Measurements from ENCODE around the gene ROR1. TPM values are rescaled to one million over a fixed set of nuclear protein-coding genes. Genes with fewer than 3 reads are reported as not detected.

Gene ROR1
- total and polyA plus RNA-seq, 2 of the 4 experiments (the other 2 are of a cell fraction) = 4.4 to 10.0 TPM

DNA sequence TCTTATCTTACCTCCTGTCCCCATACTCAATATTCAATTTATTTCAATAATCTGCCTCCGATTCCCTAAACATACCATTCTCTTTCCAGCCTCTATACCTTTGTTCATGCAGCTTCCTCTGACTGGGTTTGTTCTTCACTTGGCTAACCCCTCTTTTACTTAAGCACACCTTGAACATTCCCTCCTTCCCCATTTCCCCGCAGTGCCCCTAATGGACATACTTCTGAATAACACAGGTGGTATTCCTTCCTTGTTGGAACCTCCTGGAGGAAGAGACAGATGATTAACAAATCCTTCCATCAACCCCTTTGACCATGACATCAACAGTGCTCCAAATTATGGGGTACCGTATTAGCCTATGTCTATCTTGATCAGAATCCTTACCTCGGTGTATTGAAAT lies 239.6 kb downstream of the ROR1 start:
- no peak overlapping the region for H2BK120ac ChIP-seq (ENCODE audit: low read depth, low read length)
- H3K9me3 ChIP-seq (ENCODE audit: control insufficient read depth, insufficient read depth, low read length) = no peaks in the 10 kb centered on the region
- DNase-seq (no peak), ATAC-seq (ENCODE audit: low read depth) (no peak)
- dilution Hi-C loops (cut with HindIII; ENCODE audit: low sequenced_read_pairs, unreplicated experiment) = no loop called here
- no peaks in the 10 kb centered on the region for H3K4me1 ChIP-seq (ENCODE audit: control insufficient read depth, insufficient read depth, low read length)
- no peak overlapping the region for H2AK9ac ChIP-seq (replicated peaks; ENCODE audit: low read depth, low read length, poor library complexity)
- H2AK5ac ChIP-seq (ENCODE audit: low read depth, low read length) = no peak overlapping the region
- no peaks in the 10 kb centered on the region for H4K20me1 ChIP-seq (ENCODE audit: insufficient read depth, low read length)
- no peak overlapping the region for H3K18ac ChIP-seq (ENCODE audit: low read depth, low read length)
- no peak overlapping the region for H3K9ac ChIP-seq (ENCODE audit: low read depth, low read length)
- 50 to 100% methylated on average over 1 of the region's 4 CpGs for WGBS, 2 experiments (ENCODE audit: extremely low coverage in 2 of 2, insufficient read length in 1 of 2)
- no peaks in the 10 kb centered on the region for H3K36me3 ChIP-seq (ENCODE audit: control insufficient read depth, insufficient read depth, low read length)
- no peak overlapping the region for H3K4me2 ChIP-seq (ENCODE audit: low read depth, low read length)
- H3K27me3 ChIP-seq (ENCODE audit: control insufficient read depth, insufficient read depth, low read length) = no peaks in the 10 kb centered on the region
- no peak overlapping the region for H4K5ac ChIP-seq (ENCODE audit: low read depth, low read length)
- no peak overlapping the region for H3K14ac ChIP-seq (replicated peaks; ENCODE audit: low read depth, low read length)
- no peak overlapping the region for H3K27ac ChIP-seq (ENCODE audit: insufficient read depth, low read length)
- in situ Hi-C loops (cut with MboI; ENCODE audit: low sequenced_read_pairs) = no loop called here
- BruUV-seq (replicated peaks) = no TSS peak
- intact Hi-C loops (cut with micrococcal nuclease) = no loop called here
- no peak overlapping the region for H3K56ac ChIP-seq (ENCODE audit: extremely low read depth, insufficient read depth, low read length)
- no peak overlapping the region for H4K91ac ChIP-seq (ENCODE audit: insufficient read depth, low read depth, low read length)
- no peak overlapping the region for H3K23ac ChIP-seq (ENCODE audit: low read depth, low read length)
- H2AFZ ChIP-seq (replicated peaks; ENCODE audit: low read length, poor library complexity) = no peak overlapping the region
- TF ChIP-seq BHLHE40 (IDR thresholded peaks at IDR 0.05; ENCODE audit: low read depth, low read length) (no peak), SMC3 (IDR thresholded peaks at IDR 0.05; ENCODE audit: low read depth, low read length) (no peak), RFX5 (IDR thresholded peaks at IDR 0.05; ENCODE audit: low read depth, low read length) (no peak), MAFK (IDR thresholded peaks at IDR 0.05; ENCODE audit: low read depth, low read length) (no peak), FOS (IDR thresholded peaks at IDR 0.05; ENCODE audit: low read depth, low read length) (no peak), CHD1 (IDR thresholded peaks at IDR 0.05; ENCODE audit: low read depth, low read length) (no peak), RCOR1 (IDR thresholded peaks at IDR 0.05; ENCODE audit: insufficient replicate concordance, low read length) (no peak), MXI1 (IDR thresholded peaks at IDR 0.05; ENCODE audit: borderline replicate concordance, low read depth, low read length) (no peak), NFE2L2 (IDR thresholded peaks at IDR 0.05; ENCODE audit: low read depth, low read length) (no peak)
- TF ChIP-seq, protein P1, sequence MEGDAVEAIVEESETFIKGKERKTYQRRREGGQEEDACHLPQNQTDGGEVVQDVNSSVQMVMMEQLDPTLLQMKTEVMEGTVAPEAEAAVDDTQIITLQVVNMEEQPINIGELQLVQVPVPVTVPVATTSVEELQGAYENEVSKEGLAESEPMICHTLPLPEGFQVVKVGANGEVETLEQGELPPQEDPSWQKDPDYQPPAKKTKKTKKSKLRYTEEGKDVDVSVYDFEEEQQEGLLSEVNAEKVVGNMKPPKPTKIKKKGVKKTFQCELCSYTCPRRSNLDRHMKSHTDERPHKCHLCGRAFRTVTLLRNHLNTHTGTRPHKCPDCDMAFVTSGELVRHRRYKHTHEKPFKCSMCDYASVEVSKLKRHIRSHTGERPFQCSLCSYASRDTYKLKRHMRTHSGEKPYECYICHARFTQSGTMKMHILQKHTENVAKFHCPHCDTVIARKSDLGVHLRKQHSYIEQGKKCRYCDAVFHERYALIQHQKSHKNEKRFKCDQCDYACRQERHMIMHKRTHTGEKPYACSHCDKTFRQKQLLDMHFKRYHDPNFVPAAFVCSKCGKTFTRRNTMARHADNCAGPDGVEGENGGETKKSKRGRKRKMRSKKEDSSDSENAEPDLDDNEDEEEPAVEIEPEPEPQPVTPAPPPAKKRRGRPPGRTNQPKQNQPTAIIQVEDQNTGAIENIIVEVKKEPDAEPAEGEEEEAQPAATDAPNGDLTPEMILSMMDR (conservative IDR thresholded peaks at IDR 0.05; ENCODE audit: low read depth, low read length) = no peak
- TF ChIP-seq, protein P2, sequence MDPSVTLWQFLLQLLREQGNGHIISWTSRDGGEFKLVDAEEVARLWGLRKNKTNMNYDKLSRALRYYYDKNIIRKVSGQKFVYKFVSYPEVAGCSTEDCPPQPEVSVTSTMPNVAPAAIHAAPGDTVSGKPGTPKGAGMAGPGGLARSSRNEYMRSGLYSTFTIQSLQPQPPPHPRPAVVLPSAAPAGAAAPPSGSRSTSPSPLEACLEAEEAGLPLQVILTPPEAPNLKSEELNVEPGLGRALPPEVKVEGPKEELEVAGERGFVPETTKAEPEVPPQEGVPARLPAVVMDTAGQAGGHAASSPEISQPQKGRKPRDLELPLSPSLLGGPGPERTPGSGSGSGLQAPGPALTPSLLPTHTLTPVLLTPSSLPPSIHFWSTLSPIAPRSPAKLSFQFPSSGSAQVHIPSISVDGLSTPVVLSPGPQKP (IDR thresholded peaks at IDR 0.05; ENCODE audit: borderline replicate concordance, low read depth, low read length) = no peak
- H2BK20ac ChIP-seq (ENCODE audit: low read depth, low read length) = no peak overlapping the region
- no peaks in the 10 kb centered on the region for H3K79me1 ChIP-seq (ENCODE audit: low read depth in 1 of 2, low read length in 2 of 2)
- ChIA-PET CTCF (interaction anchor here (0.6 kb wide), 1 partner anchor 11 kb away, joined by 3 read pairs; no protein-coding TSS in a partner anchor), POLR2A (ENCODE audit: unreplicated experiment) (no interaction called here)
- H3K4me3 ChIP-seq (ENCODE audit: insufficient read depth, low read depth, low read length) = no peak overlapping the region
- H3K9me1 ChIP-seq (ENCODE audit: insufficient read depth, low read length) = no peaks in the 10 kb centered on the region
- H4K8ac ChIP-seq (ENCODE audit: low read depth in 2 of 2, low read length in 2 of 2) = no peak overlapping the region
- H3K4ac ChIP-seq (ENCODE audit: low read depth, low read length) = no peak overlapping the region
- H2BK5ac ChIP-seq (ENCODE audit: low read depth, low read length, poor library complexity, severe bottlenecking) = no peak overlapping the region
- H2BK15ac ChIP-seq (ENCODE audit: low read depth, low read length) = no peak overlapping the region
